GM18499 (cell line): ENCODE measurements around the gene DARS1.
"Not testable (repeated sequence)": the region's sequence is repeated elsewhere in the genome, so short reads cannot be mapped to it uniquely, and the experiment has no call there.

Experiments
- ATAC-seq: cut with Tn5 transposase; IDR thresholded peaks from one replicate; pipeline ENCODE4 v1.9.1; 2021; ENCODE audit warnings: moderate number of reproducible peaks; ENCODE audit not compliant: insufficient read depth, unreplicated experiment

The DARS1 gene

DNA sequence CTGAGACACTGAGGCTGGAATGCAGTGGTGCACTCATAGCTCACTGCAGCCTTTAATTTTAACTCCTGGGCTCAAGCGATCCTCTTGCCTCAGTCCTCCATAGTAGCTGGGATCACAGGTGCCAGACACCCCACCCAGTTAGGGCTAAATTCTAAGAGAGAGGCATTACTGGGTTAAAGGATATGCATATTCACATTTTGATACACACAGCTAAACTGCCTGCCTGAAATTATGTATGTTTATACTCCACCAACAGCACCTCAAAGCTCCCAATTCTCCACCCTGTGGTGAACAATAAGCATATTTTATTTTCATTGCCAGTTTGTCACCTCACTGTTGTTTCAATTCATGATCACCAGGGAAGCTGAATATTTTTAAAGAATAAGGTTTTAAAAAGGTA lies 90.5 kb downstream of the DARS1 start:
- no peak for ATAC-seq

DNA sequence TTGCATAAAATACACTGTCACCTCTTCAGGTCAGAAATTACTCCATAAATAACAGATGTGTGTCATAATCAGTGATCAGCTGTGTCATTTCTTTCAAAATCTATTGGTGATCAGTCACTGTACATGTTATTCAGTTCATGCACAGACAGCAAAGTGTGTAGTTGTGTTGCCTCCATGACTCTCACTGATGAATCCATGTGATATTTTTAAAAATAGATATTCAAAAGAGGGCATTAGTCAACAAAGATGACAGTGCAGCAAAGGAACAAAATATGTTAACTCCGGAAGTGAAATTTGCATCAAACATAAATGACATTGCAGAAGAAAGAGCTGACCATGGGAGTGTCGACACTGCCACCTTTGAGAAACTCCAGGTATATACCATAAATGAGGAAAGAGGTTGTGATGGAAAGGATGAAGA lies 92.0 kb downstream of the DARS1 start:
- no peak for ATAC-seq

DNA sequence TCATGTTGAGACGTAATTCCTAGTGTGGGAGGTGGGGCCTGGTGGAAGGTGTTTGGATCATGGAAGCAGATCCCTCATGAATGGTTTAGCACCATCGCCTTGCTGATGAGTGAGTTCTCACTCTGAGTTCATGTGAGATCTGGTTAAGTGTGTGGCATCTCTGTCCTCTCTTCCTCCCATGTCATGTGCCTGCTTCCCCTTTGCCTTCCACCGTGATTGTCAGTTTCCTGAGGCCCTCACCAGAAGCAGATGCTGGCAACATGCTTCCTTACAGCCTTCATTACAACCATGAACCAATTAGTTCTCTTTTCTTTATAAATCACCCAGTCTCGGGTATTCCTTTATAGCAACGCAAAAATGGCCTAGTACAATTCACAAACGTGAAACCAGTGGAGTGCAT lies 94.6 kb downstream of the DARS1 start:
- ATAC-seq, result no peak

DNA sequence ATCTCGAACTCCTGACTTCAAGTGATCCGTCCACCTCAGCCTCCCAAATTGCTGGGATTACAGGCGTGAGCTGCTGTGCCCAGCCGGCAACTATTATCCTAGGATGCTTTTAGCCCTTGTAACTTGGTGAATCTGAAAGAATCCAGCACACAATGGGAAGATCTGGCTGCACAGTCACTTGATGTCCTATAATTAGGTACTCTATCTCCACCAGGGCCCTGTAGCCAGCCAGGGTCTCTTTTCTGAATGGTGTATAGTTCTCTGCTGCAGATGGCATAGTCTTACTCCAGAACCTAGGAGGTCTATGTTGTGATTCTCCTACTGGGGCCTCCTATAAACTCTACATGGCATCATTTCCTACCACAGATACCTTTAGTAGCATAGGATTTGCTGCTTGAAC lies 95.3 kb downstream of the DARS1 start:
- no peak for ATAC-seq

DNA sequence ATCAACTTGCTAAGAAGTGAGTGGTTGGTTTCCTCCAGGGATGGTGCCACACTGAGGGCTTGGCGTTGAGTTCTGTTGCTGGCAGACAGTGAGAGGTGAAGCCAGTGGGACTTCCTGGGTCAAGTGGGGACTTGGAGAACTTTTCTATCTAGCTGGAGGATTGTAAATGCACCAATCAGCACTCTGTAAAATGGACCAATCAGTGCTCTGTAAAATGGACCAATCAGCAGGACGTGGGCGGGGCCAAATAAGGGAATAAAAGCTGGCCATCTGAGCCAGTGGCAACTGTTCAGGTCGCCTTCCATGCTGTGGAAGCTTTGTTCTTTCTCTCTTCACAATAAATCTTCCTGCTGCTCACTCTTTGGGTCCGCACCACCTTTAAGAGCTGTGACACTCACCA lies 96.8 kb downstream of the DARS1 start:
- not testable (repeated sequence) for ATAC-seq

DNA sequence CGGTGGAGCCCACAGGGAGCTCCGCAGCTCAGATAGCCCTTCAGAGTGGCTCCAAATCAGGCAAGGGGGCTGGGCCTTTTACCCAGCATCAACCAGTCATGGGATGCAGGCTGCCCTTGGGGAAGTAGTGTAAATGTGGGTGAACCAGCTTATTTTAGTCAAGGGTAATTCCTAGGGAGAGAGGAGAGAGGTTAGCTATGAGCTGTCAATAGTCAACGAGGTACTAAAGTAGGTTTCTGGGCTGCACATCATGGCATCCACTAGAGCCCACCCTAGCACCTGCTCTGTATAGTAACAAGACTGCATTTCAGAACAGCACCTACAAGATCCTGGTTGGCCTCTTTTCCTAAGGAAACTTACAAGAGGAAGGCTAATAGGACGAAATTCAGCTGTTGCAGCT lies 99.7 kb downstream of the DARS1 start:
- ATAC-seq, result no peak

DNA sequence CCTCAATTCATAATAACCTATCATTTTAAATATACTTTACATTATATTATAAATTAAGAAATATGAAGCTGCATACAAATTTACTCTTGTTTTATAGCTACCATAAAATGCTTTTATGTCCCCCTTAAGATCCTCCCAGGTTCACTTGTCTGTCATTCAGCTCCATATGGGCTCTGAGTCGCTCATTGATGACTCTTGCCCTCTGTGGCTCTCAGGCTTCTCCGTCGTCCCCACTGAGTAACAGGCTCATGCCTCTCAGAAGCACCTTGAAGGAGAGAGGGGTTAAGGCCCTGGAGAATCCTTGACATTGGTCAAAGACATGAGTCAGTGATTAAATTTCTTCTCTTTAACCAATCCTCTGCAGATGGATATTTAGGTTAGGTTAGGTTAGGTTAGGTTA lies 103.0 kb downstream of the DARS1 start:
- no peak for ATAC-seq

DNA sequence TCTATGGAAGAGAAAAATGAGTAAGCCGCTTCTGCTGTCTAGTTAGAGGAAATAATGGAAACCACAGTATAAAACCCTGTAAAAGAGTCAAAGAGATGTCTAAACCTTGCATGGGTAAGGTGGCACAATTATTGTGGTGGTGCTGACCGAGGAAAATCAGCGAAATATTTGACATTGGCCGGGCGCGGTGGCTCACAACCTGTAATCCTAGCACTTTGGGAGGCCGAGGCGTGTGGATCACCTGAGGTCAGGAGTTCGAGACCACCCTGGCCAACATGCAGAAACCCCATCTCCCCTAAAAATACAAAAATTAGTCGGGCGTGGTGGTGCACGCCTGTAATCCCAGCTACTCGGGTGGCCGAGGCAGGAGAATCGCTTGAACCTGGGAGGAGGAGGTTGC lies 108.7 kb downstream of the DARS1 start:
- ATAC-seq, result not testable (repeated sequence)

DNA sequence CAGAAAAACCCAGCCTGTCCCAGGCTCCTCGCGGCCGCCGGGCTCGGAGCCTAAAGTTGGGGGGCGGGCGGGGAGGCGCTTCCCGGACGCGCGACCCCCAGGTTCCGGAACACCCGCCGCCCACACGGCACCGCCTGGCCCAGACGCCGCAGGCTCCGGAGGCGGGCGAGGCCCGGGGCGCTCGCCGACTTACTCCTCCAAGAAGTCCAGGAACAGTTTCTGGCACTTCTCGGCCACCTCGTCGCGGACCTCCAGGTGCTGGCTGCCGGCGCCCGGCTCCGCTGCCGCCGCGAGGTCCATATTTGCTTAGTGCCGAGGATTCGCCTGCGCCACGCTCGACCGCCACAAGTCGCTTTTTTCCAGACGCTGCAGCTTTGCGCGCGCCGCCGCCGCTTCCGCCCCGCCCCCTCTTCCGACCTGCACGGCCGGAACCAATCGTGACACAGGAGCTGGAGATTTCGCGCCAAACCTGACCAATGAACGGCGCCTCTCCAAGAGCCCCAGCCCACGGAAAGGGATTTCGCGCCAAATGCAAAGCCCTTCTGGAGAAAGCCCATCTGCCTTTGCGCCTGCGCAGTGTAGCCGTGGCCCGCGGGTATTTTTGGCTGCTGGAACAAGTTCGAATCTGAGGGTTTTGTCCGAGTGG lies 109.2 kb downstream of the DARS1 start, which contains the start of gene MCM6:
Gene MCM6 (minus strand): TSS at position 378 of the 646 bp plus-strand sequence. CDS start 78 bp downstream, at position 300.
- ATAC-seq, result peak; percentile 62

DNA sequence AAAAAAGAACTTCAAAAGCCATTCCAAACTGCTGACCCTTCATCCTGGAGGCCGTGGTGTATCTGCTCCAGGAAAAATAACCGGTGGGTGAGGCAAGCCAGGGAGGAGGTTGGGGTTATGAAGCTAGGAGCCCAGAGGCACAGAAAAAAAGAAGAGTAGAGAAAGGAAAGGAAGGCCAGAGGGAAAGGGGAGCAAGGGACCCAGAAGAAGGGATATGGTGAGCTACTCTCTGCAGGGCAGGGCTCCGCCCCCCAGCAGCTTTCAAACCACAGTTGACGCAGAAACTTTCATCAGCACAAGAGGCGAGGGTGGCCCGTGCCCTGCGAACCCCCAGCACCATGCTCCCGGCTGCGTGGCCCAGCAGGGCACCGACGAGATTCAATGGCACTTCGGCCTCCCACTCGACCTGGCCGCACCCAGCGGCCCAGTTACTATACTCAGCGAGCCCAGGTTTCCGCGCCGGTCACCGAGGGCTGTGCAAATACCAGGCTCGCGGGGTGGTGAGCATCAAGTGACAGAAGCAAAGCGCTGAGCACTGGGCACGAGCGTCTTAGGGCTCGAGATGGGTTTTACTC lies 109.8 kb downstream of the DARS1 start:
- peak; percentile 49 for ATAC-seq

DNA sequence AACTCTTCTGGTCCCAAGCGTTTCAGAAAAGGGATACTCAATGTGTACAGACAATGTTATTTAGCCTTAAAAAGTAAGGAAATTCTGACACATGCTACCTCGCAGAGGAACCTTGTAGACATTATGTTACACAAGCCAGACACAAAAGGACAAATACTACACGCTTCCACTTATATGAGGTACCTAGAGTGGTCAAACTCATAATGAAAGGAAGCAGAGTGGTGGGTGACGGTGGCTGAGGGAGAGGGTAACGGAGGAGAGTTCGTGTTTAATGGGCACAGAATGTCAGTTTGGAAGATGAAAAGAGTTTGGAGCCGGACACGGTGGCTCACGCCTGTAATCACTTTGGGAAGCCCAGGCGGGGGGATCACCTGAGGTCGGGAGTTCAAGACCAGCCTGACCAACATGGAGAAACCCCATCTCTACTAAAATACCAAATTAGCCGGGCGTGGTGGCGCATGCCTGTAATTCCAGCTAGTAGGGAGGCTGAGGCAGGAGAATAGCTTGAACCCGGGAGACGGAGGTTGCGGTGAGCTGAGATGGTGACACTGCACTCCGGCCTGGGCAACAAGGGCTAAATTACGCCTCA lies 110.6 kb downstream of the DARS1 start:
- ATAC-seq, result no peak

DNA sequence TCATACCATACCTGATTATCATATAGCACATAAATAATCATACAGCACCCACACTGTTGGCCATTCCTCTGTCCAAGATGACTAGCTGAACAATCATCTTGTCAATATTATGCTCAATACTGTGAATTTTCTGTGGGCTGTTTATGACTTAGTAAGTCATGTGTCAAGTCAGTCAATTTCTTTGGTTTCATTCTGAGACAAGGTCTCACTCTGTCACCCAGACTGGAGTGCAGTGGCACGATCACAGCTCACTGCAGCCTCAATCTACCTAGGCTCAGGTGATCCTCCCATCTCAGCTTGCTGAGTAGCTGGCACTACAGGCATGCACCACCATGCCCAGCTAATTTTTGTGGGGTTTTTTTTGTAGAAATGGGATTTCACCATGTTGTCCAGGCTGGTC lies 114.9 kb downstream of the DARS1 start:
- peak; percentile 54 for ATAC-seq

DNA sequence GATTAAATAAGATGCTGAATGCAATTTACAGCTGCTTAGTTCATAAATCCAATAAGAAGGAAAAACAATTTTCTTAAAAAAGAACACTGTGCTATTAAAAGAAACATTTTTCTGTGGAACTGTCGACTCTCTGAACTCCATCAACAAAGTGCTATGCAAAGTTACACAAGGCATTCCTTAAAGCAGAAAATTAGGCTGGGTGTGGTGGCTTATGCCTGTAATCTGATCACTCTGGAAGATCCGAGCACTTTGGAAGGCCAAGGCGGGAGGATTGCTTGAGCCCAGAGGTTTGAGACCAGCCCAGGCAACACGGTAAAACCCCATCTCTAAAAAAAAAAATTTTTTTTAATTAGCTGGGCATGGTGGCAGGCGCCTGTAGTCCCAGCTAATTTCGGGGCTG lies 122.2 kb downstream of the DARS1 start:
- no peak for ATAC-seq

DNA sequence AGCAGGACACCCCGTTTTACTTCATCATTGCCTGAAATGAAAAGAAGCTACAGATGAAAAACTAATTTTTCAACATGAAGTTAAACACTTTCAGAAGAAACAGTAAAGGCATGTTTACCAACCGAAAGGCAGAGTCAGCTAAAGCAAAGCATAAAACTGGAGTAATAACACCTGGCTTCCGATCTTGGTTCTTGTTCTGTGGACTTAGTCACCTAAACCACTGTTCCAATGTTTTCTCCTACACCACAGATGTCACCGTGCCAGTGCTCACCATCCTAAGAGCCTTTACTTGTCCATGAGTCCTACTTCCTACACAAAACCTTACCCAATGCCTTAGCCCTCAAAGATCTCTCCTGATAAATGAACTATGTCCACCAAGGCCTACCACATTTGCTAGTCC lies 122.7 kb downstream of the DARS1 start:
- ATAC-seq, result no peak
